KMS-11 (cell line): Measurements from ENCODE around the gene LUZP2.

Experiments
- H2AFZ ChIP-seq: fragments of 200-600 bp; sonication (generic); 2 replicates; pipeline ENCODE4 v1.6.1; 2016; ENCODE audit warnings: antibody characterized with exemption, mixed run types, low read depth
- H3K27ac ChIP-seq: fragments of 200-600 bp; sonication (generic); 2 replicates; pipeline ENCODE4 v1.6.1; 2016; ENCODE audit warnings: mild to moderate bottlenecking, mixed run types
- H3K27me3 ChIP-seq: fragments of 200-600 bp; sonication (generic); 2 replicates; pipeline ENCODE4 v1.6.1; 2017; ENCODE audit warnings: mild to moderate bottlenecking, low read depth, mixed run types, moderate library complexity; ENCODE audit not compliant: insufficient read depth
- H3K36me3 ChIP-seq: fragments of 200-600 bp; sonication (generic); 2 replicates; pipeline ENCODE4 v1.6.1; 2017; ENCODE audit warnings: mild to moderate bottlenecking, mixed run types; ENCODE audit not compliant: insufficient read depth
- H3K4me1 ChIP-seq: fragments of 200-600 bp; sonication (generic); 2 replicates; pipeline ENCODE4 v1.6.1; 2016; ENCODE audit warnings: mild to moderate bottlenecking, low read depth, mixed run types; ENCODE audit not compliant: poor library complexity, severe bottlenecking
- H3K4me2 ChIP-seq: fragments of 200-600 bp; sonication (generic); 2 replicates; pipeline ENCODE4 v1.7.0; 2016; ENCODE audit warnings: mild to moderate bottlenecking, mixed run types
- H3K4me3 ChIP-seq: fragments of 200-600 bp; sonication (generic); IDR thresholded peaks from 2 replicates; pipeline ENCODE4 v1.6.1; 2017; ENCODE audit warnings: low read depth, low read length, mixed read lengths; ENCODE audit not compliant: insufficient read depth
- H3K79me2 ChIP-seq: fragments of 200-600 bp; sonication (generic); 2 replicates; pipeline ENCODE4 v1.6.1; 2016; ENCODE audit warnings: low read depth, mixed run types; ENCODE audit not compliant: insufficient read depth
- H3K9ac ChIP-seq: fragments of 200-600 bp; sonication (generic); 2 replicates; pipeline ENCODE4 v1.6.1; 2016; ENCODE audit warnings: mild to moderate bottlenecking, mixed run types
- H4K20me1 ChIP-seq: fragments of 200-600 bp; sonication (generic); 2 replicates; pipeline ENCODE4 v1.6.1; 2016; ENCODE audit warnings: mild to moderate bottlenecking, mixed run types; ENCODE audit not compliant: insufficient read depth
- CTCF ChIP-seq: fragments of 200-600 bp; sonication (generic); conservative IDR thresholded peaks from 2 replicates; pipeline ENCODE4 v1.6.1; 2017; ENCODE audit warnings: low read depth, mild to moderate bottlenecking, antibody characterized with exemption, low read length, moderate library complexity, mixed read lengths

Gene LUZP2

GRCh38 chr11:24819863-24820434 lies 323.1 kb downstream of the LUZP2 start:
- no peak for TF ChIP-seq CTCF
- no peak overlapping the region for H2AFZ ChIP-seq

GRCh38 chr11:24820541-24820940 lies 323.7 kb downstream of the LUZP2 start:
- no peaks in the 10 kb centered on the region for H4K20me1 ChIP-seq
- no peaks in the 10 kb centered on the region for H3K79me2 ChIP-seq
- TF ChIP-seq CTCF: no peak
- H2AFZ ChIP-seq: no peak overlapping the region
- H3K9ac ChIP-seq: no peak overlapping the region
- no peak overlapping the region for H3K4me3 ChIP-seq
- peaks cover 4% of the 10 kb centered on the region for H3K4me1 ChIP-seq
- no peaks in the 10 kb centered on the region for H3K27me3 ChIP-seq
- H3K4me2 ChIP-seq: no peak overlapping the region
- H3K36me3 ChIP-seq: no peaks in the 10 kb centered on the region
- H3K27ac ChIP-seq: no peak overlapping the region

More at GRCh38 chr11:24819863-24820434, 323.1 kb downstream of the LUZP2 start:
- H3K27ac ChIP-seq: no peak overlapping the region
- H3K4me3 ChIP-seq: no peak overlapping the region
- H4K20me1 ChIP-seq: no peaks in the 10 kb centered on the region
- H3K4me1 ChIP-seq: peaks cover 4% of the 10 kb centered on the region
- H3K4me2 ChIP-seq: no peak overlapping the region
- no peaks in the 10 kb centered on the region for H3K27me3 ChIP-seq
- H3K36me3 ChIP-seq: no peaks in the 10 kb centered on the region
- H3K9ac ChIP-seq: no peak overlapping the region
- no peaks in the 10 kb centered on the region for H3K79me2 ChIP-seq

- H4K20me1 ChIP-seq: no peaks in the 10 kb centered on the region
- H3K36me3 ChIP-seq: no peaks in the 10 kb centered on the region
- no peak overlapping the region for H3K9ac ChIP-seq
- H3K4me2 ChIP-seq: no peak overlapping the region
- no peaks in the 10 kb centered on the region for H3K27me3 ChIP-seq
- no peak overlapping the region for H2AFZ ChIP-seq
- H3K4me1 ChIP-seq: no peaks in the 10 kb centered on the region
- no peak overlapping the region for H3K4me3 ChIP-seq
- no peak for TF ChIP-seq CTCF
- no peaks in the 10 kb centered on the region for H3K79me2 ChIP-seq
- H3K27ac ChIP-seq: no peak overlapping the region
Measured at GRCh38 chr11:24828938-24829605, 332.2 kb downstream of the LUZP2 start.

- Histone ChIP-seq H3K79me2 (no peaks in the 10 kb centered on the region), H3K36me3 (no peaks in the 10 kb centered on the region), H4K20me1 (no peaks in the 10 kb centered on the region), H3K9ac (no peak overlapping the region), H3K4me1 (no peaks in the 10 kb centered on the region), H2AFZ (no peak overlapping the region), H3K4me2 (no peak overlapping the region), H3K27me3 (no peaks in the 10 kb centered on the region), H3K27ac (no peak overlapping the region), H3K4me3 (no peak overlapping the region)
- no peak for TF ChIP-seq CTCF
Measured at GRCh38 chr11:24833573-24833972, 336.7 kb downstream of the LUZP2 start.
